Activated CD4-positive, alpha-beta T cell treated with anti-CD3 and anti-CD28 coated beads, Interleukin-2, amount 50 U/mL, for 24 hours (primary cell): ENCODE measurements around the gene CHAT.
A peak's percentile ranks its signal among the peaks of the same experiment; 100 is the strongest.

Experiments
- DNase-seq, 2 donors: peaks; one replicate each; pipeline ENCODE4 v3.0.0-alpha.2; 2020; ENCODE audit warnings: low read depth in 1 of 2, low spot score in 1 of 2

Gene CHAT

GRCh38 chr10:49596836-49597235 is 17.0 kb upstream of the CHAT start:
- DNase-seq, result no peak

GRCh38 chr10:49597426-49598163 is 16.2 kb upstream of the CHAT start:
- DNase-seq, result no peak

GRCh38 chr10:49598164-49598856 is 15.5 kb upstream of the CHAT start:
- DNase-seq, result no peak

GRCh38 chr10:49598986-49599385 is 14.9 kb upstream of the CHAT start:
- no peak for DNase-seq

GRCh38 chr10:49599546-49599945 is 14.3 kb upstream of the CHAT start:
- no peak for DNase-seq

- no peak for DNase-seq
Measured at GRCh38 chr10:49600046-49600445, 13.8 kb upstream of the CHAT start.

GRCh38 chr10:49600781-49601400 is 12.9 kb upstream of the CHAT start:
- no peak for DNase-seq

- no peak for DNase-seq
Measured at GRCh38 chr10:49601857-49602256, 12.0 kb upstream of the CHAT start.

GRCh38 chr10:49602380-49603023 is 11.3 kb upstream of the CHAT start:
- DNase-seq, result no peak

GRCh38 chr10:49605216-49605938 is 8.5 kb upstream of the CHAT start:
- DNase-seq, result no peak

GRCh38 chr10:49605939-49606509 is 7.8 kb upstream of the CHAT start:
- DNase-seq, result no peak

GRCh38 chr10:49606981-49607535 is 6.8 kb upstream of the CHAT start:
- DNase-seq, result peak; percentile 17 to 37

- no peak for DNase-seq
Measured at GRCh38 chr10:49608166-49609005, 5.5 kb upstream of the CHAT start.

- DNase-seq, result no peak
Measured at GRCh38 chr10:49609006-49609282, 4.9 kb upstream of the CHAT start.

- DNase-seq, result no peak
Measured at GRCh38 chr10:49609283-49610113, 4.3 kb upstream of the CHAT start.

GRCh38 chr10:49610114-49610457 is 3.8 kb upstream of the CHAT start, which contains the start of gene SLC18A3:
Gene SLC18A3, plus strand, starts transcription at chr10:49610310. Its CDS starts 431 bp downstream, at chr10:49610741.
- no peak for DNase-seq

GRCh38 chr10:49610458-49611165 is 3.2 kb upstream of the CHAT start:
- DNase-seq, result no peak

GRCh38 chr10:49611166-49611815 is 2.5 kb upstream of the CHAT start:
- DNase-seq, result no peak
